Upper lobe of right lung (tissue), 1 donor: ENCODE measurements around the gene FUOM. TPM values are rescaled to one million over a fixed set of nuclear protein-coding genes. Genes with fewer than 3 reads are reported as not detected.

ENCODE experiments used
- ATAC-seq: fragments of 200-7000 bp; cut with Tn5 transposase; one replicate; pipeline ENCODE4 v1.9.1; 2020; ENCODE audit warnings: mild to moderate bottlenecking, moderate library complexity
- DNase-seq: peaks from one replicate; pipeline ENCODE4 v3.0.0-alpha.2; 2020
- H3K27ac ChIP-seq: fragments of 200-600 bp; one replicate; pipeline ENCODE4 v1.8.0; 2022
- H3K27me3 ChIP-seq: fragments of 200-600 bp; one replicate; pipeline ENCODE4 v1.8.0; 2022; ENCODE audit warnings: mild to moderate bottlenecking
- H3K36me3 ChIP-seq: fragments of 200-600 bp; one replicate; pipeline ENCODE4 v1.8.0; 2022
- H3K4me1 ChIP-seq: fragments of 200-600 bp; one replicate; pipeline ENCODE4 v1.8.0; 2022
- H3K4me3 ChIP-seq: fragments of 200-600 bp; one replicate; pipeline ENCODE4 v1.8.0; 2022; ENCODE audit warnings: mild to moderate bottlenecking
- H3K9me3 ChIP-seq: fragments of 200-600 bp; one replicate; pipeline ENCODE4 v1.8.0; 2022
- CTCF ChIP-seq: fragments of 200-600 bp; IDR thresholded peaks from one replicate; pipeline ENCODE4 v1.8.0; 2022; ENCODE audit warnings: antibody characterized with exemption
- intact Hi-C: fragments of 100-400 bp; cut with DNase I; formaldehyde crosslinking; loops from one replicate; pipeline ENCODE4 v1.11.0; 2022
- total RNA-seq: library from RNA; stranded (reverse); fragmentation: NEBNext Ultra II Directional; extraction: Animal tissue kit (Norgen Biotek cat#: 25700); gene quantifications from one replicate; pipeline ENCODE4 v1.2.1, GENCODE V29; 2021
- donor health status: DM: no; HTN: yes; CAD: no; lungs with severe emphysema.

FUOM gene
- total RNA-seq, 1 donor from 2014 or later: 21.2 TPM

- Histone ChIP-seq H3K27me3 (no peaks in the 10 kb centered on the region), H3K36me3 (peaks cover 74% of the 10 kb centered on the region), H3K4me3 (no peak overlapping the region), H3K9me3 (no peaks in the 10 kb centered on the region), H3K27ac (no peak overlapping the region), H3K4me1 (no peaks in the 10 kb centered on the region)
- TF ChIP-seq CTCF: no peak
- intact Hi-C loops: no loop called here
- DNase-seq: no peak
- ATAC-seq: no peak
Measured at GRCh38 chr10:133366130-133366478, 8.3 kb upstream of the FUOM start.

GRCh38 chr10:133365461-133366129 lies 7.8 kb upstream of the FUOM start:
- Histone ChIP-seq H3K27me3 (no peaks in the 10 kb centered on the region), H3K9me3 (no peaks in the 10 kb centered on the region), H3K27ac (no peak overlapping the region), H3K36me3 (peaks cover 70% of the 10 kb centered on the region), H3K4me3 (no peak overlapping the region), H3K4me1 (no peaks in the 10 kb centered on the region)
- TF ChIP-seq CTCF: no peak
- intact Hi-C loops: no loop called here
- DNase-seq (no peak), ATAC-seq (no peak)

- Histone ChIP-seq H3K27me3 (no peaks in the 10 kb centered on the region), H3K27ac (no peak overlapping the region), H3K4me3 (no peak overlapping the region), H3K36me3 (peaks cover 63% of the 10 kb centered on the region), H3K9me3 (no peaks in the 10 kb centered on the region), H3K4me1 (no peaks in the 10 kb centered on the region)
- TF ChIP-seq CTCF: no peak
- no peak for ATAC-seq
- intact Hi-C loops: no loop called here
- no peak for DNase-seq
Measured at GRCh38 chr10:133364645-133365431, 7.0 kb upstream of the FUOM start.

GRCh38 chr10:133362846-133363245 lies 5.0 kb upstream of the FUOM start:
- TF ChIP-seq CTCF: no peak
- H3K27me3 ChIP-seq: no peaks in the 10 kb centered on the region
- ATAC-seq: no peak
- H3K4me1 ChIP-seq: no peaks in the 10 kb centered on the region
- no peaks in the 10 kb centered on the region for H3K9me3 ChIP-seq
- H3K4me3 ChIP-seq: no peak overlapping the region
- H3K27ac ChIP-seq: no peak overlapping the region
- intact Hi-C loops: no loop called here
- DNase-seq: no peak
- peaks cover 43% of the 10 kb centered on the region for H3K36me3 ChIP-seq

GRCh38 chr10:133361773-133362441 lies 4.1 kb upstream of the FUOM start:
- Histone ChIP-seq H3K4me3 (no peak overlapping the region), H3K36me3 (peaks cover 41% of the 10 kb centered on the region), H3K27me3 (no peaks in the 10 kb centered on the region), H3K4me1 (peaks cover 5% of the 10 kb centered on the region), H3K9me3 (no peaks in the 10 kb centered on the region), H3K27ac (no peak overlapping the region)
- intact Hi-C loops: no loop called here
- no peak for TF ChIP-seq CTCF
- no peak for ATAC-seq
- no peak for DNase-seq
